ENCODE measurements around the gene FRMD4B.

FRMD4B gene

DNA sequence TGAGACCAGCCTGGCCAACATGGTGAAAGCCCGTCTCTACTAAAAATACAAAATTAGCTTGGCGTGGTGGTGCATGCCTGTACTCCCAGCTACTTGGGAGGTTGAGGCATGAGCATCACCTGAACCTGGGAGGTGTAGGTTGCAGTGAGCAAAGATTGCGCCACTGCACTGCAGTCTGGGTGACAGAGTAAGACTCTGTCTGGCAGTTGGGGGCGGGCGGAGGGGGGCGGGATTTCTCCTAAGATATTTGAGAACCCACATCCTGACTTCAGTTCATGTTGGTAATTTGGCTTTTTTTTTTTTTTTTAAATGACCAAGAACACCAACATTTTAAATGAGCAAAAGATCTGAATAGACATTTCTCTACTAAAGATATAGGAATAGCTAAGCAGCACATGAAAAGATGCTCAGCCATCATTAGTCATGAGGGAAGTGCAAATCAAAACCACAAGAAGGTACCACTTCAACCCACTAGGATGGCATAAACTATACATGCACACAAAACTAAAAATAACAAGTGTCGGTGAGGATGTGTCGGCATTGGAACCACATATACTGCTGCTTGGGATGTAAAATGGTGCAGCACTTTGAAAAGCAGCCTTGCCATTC is 187.9 kb downstream of the FRMD4B start:
- peaks cover 8% of the 10 kb centered on the region for H3K36me3 Mint-ChIP-seq
- H3K9me3 Mint-ChIP-seq (ENCODE audit: low read depth), result no peaks in the 10 kb centered on the region
- peak overlapping the region; percentile 77 for H3K4me3 Mint-ChIP-seq
- peaks cover 51% of the 10 kb centered on the region for H3K4me1 Mint-ChIP-seq (ENCODE audit: low read depth)
- H3K27me3 Mint-ChIP-seq, result no peaks in the 10 kb centered on the region
- peak overlapping the region; percentile 95 for H3K27ac Mint-ChIP-seq

DNA sequence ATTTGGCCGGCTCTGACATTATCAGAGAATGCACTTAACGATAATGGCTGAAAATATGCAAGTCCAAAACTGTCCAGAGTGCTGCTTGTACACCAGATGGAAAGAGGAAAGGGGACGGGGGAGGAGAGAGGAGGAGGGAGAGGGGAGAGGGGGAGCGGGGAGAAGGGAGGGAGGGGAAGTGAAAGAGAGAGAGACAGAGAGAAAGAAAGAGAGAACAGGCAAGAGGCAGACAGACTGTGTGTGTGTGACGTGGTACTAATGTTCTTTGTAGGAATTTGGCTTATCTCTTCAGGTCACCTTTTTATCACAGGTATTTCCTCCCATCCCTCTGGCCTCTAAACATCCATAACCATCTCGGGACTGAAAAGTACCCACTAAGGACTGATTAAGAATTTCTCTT is 188.4 kb downstream of the FRMD4B start:
- peaks cover 47% of the 10 kb centered on the region for H3K4me1 Mint-ChIP-seq (ENCODE audit: low read depth)
- H3K27ac Mint-ChIP-seq, result peak overlapping the region; percentile 95
- H3K9me3 Mint-ChIP-seq (ENCODE audit: low read depth), result no peaks in the 10 kb centered on the region

GRCh38 chr3:69196876-69197275 is 189.0 kb downstream of the FRMD4B start:
- no peaks in the 10 kb centered on the region for H3K27me3 Mint-ChIP-seq
- H3K4me1 Mint-ChIP-seq (ENCODE audit: low read depth), result peaks cover 47% of the 10 kb centered on the region
- peak overlapping the region; percentile 36 for H3K4me3 Mint-ChIP-seq
- H3K36me3 Mint-ChIP-seq, result peaks cover 8% of the 10 kb centered on the region
- H3K9me3 Mint-ChIP-seq (ENCODE audit: low read depth), result no peaks in the 10 kb centered on the region
- H3K27ac Mint-ChIP-seq, result peak overlapping the region; percentile 95

More for the DNA sequence above, 188.4 kb downstream of the FRMD4B start:
- peak overlapping the region; percentile 77 for H3K4me3 Mint-ChIP-seq
- no peaks in the 10 kb centered on the region for H3K27me3 Mint-ChIP-seq
- peaks cover 8% of the 10 kb centered on the region for H3K36me3 Mint-ChIP-seq

DNA sequence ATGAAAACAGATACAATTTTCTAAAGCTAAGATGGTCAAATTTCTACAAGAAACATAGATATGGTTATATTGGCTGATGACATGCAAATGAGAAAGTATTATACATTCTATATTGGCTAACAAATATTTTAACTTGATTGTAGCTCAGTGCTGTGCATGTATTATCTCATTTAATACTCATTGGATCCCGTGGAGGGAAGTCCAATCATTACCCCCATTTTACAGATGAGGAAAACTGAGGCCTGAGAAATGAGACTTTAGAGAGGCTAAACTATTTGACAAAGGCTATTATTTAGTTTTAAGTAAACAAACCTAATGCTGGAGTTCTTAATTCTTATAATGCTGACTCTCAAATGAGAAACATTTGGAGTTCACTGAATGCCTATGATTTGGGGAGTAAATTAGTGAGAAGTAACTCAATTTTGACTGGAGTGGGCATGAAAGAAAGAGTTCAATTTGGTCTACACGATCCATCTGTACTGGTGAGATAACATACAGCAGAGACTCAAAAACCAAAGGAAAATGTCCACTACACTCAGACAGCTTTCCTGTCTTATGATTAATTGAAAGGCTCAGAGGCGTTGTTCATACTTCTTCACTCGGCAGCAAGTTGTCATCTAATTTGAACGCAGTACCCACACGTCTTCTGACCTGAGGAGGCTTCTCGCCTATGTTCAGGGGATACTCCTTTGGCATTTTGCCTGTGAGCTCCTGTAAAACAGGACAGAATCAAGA is 191.3 kb downstream of the FRMD4B start:
- no peaks in the 10 kb centered on the region for H3K9me3 Mint-ChIP-seq (ENCODE audit: low read depth)
- peaks cover 8% of the 10 kb centered on the region for H3K36me3 Mint-ChIP-seq
- H3K27me3 Mint-ChIP-seq, result no peaks in the 10 kb centered on the region
- H3K4me1 Mint-ChIP-seq (ENCODE audit: low read depth), result peaks cover 33% of the 10 kb centered on the region
- no peak overlapping the region for H3K27ac Mint-ChIP-seq
- no peak overlapping the region for H3K4me3 Mint-ChIP-seq

DNA sequence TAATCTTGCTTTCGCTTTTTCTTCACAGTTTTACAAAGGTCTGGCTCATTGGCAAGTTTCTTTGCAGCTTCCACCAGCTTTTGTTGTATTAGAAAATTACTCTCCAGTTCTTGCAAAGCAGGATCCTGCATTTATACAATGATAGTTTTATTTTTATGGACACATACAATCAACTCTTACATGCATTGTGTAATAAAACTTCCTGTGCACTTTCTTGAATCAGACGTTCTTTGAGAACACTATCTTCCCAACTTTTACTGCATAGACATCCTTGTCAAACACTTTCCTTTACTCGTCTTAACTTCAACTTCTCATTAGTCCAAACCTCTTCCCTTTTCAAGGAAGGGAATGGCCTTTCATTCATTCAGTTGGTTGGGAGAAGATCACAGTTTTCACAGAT is 192.1 kb downstream of the FRMD4B start:
- H3K27ac Mint-ChIP-seq, result no peak overlapping the region
- no peak overlapping the region for H3K4me3 Mint-ChIP-seq
- H3K9me3 Mint-ChIP-seq (ENCODE audit: low read depth), result no peaks in the 10 kb centered on the region
- H3K4me1 Mint-ChIP-seq (ENCODE audit: low read depth), result peaks cover 24% of the 10 kb centered on the region
- peaks cover 8% of the 10 kb centered on the region for H3K36me3 Mint-ChIP-seq
- no peaks in the 10 kb centered on the region for H3K27me3 Mint-ChIP-seq

DNA sequence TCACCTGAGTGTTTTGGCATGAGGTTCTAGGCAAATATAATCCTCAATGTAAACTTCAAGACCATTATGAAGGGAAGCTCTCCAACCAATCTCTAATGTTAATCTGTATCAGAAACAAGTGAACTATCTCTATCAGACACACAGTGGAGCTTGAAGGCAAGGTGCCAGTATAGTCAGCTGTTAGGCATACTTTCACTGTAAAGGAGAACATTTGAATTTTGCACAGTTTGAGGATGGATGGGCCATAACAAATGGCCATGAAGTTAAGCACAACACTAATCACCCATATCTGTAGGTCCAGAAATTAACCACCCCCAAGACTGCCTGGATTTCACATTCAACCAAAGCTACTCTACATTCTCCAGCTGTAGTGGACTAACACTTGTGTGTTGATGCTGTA is 194.4 kb downstream of the FRMD4B start:
- Mint-ChIP-seq H3K4me3 (no peak overlapping the region), H3K4me1 (ENCODE audit: low read depth) (peaks cover 2% of the 10 kb centered on the region), H3K27ac (no peak overlapping the region), H3K27me3 (no peaks in the 10 kb centered on the region), H3K9me3 (ENCODE audit: low read depth) (no peaks in the 10 kb centered on the region), H3K36me3 (peaks cover 8% of the 10 kb centered on the region)

GRCh38 chr3:69189487-69189886 is 196.4 kb downstream of the FRMD4B start:
- Mint-ChIP-seq H3K4me1 (ENCODE audit: low read depth) (peaks cover 2% of the 10 kb centered on the region), H3K4me3 (no peak overlapping the region), H3K27me3 (no peaks in the 10 kb centered on the region), H3K9me3 (ENCODE audit: low read depth) (no peaks in the 10 kb centered on the region), H3K36me3 (peaks cover 4% of the 10 kb centered on the region), H3K27ac (no peak overlapping the region)

DNA sequence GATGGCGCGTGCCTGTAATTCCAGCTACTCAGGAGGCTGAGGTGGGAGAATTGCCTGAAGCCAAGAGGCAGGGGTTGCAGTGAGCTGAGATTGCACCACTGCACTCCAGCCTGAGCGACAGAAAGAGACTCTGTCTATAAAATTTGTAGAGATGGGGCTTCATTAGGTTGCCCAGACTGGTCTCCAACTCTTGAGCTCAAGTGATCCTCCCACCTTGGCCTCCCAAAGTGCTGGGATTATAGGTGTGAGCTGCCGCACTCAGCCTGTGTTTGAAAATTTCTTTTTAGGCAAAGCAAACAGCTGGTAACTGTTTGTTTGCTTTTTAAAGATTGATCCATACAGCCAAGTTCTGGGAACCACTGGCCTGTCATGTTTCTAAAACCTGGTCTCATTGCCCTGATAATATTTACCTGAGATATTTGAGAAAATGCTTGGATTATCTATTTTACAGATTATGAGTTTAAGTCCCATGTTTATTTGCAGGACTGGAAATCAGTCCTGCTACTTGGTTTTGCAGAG is 199.3 kb downstream of the FRMD4B start:
- no peak overlapping the region for H3K4me3 Mint-ChIP-seq
- H3K4me1 Mint-ChIP-seq (ENCODE audit: low read depth), result no peaks in the 10 kb centered on the region
- no peaks in the 10 kb centered on the region for H3K36me3 Mint-ChIP-seq
- no peak overlapping the region for H3K27ac Mint-ChIP-seq
- no peaks in the 10 kb centered on the region for H3K27me3 Mint-ChIP-seq
- H3K9me3 Mint-ChIP-seq (ENCODE audit: low read depth), result no peaks in the 10 kb centered on the region

DNA sequence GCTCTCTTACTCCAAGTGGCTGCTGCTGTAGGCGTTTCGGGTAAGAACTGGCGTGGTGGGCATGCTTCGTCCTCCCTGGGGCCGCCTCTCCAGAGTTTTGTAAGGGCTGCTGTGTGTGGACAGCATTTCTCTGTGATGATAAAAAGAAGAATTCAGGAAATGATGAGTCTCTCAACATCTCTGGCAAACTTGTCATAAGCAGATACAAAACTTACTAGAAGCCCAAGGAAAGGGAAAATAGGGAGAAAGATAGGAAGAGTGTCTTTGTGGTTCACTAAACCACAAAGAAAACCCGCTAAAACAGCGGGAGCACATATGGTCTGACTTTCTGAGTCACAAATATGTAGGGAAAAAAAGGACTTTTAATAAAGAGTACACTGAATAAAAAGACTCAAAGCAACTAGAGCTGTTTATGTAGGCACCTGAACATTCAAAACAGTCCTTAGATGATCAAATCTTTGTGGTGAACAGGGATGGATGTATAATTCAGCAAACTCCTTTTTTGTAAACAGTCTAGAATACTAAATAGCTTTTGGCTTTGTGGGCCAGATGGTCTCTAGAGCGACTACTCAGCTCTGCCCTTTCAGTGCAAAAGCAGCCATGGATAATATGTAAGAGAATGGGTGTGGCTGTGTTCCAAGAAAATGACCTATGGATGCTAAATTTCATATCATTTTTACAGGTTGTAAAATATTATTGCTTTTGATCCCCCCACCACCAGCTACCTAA is 203.1 kb downstream of the FRMD4B start:
- Mint-ChIP-seq H3K27me3 (no peaks in the 10 kb centered on the region), H3K36me3 (peaks cover 2% of the 10 kb centered on the region), H3K9me3 (ENCODE audit: low read depth) (no peaks in the 10 kb centered on the region), H3K4me1 (ENCODE audit: low read depth) (no peaks in the 10 kb centered on the region), H3K27ac (no peak overlapping the region), H3K4me3 (no peak overlapping the region)

DNA sequence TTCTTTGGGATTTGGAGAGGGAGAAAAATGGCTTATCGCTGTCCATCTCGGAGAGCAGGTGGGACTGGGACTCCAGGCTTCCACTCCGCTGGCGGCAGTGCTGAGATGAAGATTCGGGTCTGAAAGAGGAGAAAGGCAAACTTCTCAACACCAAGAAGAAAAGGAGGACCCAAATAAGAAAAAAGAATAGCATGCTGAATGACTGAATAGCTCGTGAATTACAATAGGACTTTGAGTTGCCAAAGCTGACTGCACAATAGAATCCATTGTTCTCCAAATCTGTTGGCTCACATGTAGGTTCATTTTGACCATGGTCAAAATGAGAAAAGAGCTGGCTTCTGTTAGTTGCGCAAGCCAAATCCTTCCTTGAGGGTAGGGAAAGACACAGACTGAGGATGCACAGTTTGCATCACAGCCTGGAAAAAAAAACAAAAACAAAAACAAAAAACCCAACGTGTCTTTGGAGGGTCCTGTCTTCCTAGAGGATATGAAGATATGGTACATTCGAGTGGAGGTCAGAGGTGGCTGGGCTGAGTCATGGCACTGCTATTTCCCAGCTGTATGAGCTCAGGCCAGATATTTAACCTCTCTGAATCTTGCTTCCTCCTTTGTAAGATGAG is 204.2 kb downstream of the FRMD4B start:
- H3K36me3 Mint-ChIP-seq, result peaks cover 2% of the 10 kb centered on the region
- no peaks in the 10 kb centered on the region for H3K27me3 Mint-ChIP-seq
- no peak overlapping the region for H3K27ac Mint-ChIP-seq

GRCh38 chr3:69180869-69181591 is 204.9 kb downstream of the FRMD4B start:
- Mint-ChIP-seq H3K27me3 (no peaks in the 10 kb centered on the region), H3K36me3 (peaks cover 2% of the 10 kb centered on the region), H3K4me1 (ENCODE audit: low read depth) (no peaks in the 10 kb centered on the region), H3K4me3 (no peak overlapping the region), H3K27ac (no peak overlapping the region), H3K9me3 (ENCODE audit: low read depth) (no peaks in the 10 kb centered on the region)

More for the DNA sequence above, 204.2 kb downstream of the FRMD4B start:
- H3K4me1 Mint-ChIP-seq (ENCODE audit: low read depth), result no peaks in the 10 kb centered on the region
- no peaks in the 10 kb centered on the region for H3K9me3 Mint-ChIP-seq (ENCODE audit: low read depth)
- no peak overlapping the region for H3K4me3 Mint-ChIP-seq

DNA sequence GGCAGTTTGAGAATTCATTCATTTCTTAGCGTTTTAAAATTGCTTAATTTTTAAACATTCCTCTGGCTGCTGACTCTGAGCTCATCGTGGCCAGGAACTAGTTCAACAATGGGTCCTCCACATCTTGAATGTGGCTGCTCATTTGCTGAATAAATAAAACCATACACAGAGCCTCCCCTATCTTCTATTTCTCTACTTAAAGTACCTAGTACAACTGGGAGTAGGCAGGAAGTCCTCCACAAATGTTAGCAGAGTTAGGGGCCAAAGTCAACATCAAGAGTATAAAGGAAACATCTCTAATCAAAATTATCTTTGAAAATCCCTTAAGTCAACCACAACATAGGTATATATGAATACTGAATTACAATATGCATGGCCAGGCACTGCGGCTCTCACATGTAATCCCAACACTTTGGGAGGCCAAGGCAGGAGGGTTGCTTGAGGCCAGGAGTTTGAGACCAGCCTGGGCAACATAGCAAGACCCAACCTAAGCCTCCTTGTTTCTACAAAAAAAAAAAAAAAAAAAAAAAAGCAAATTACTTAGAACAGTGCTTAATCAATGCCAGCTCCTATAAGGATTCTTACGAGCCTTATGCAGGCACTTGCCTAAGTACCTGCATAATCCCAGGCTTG is 206.0 kb downstream of the FRMD4B start:
- Mint-ChIP-seq H3K4me1 (ENCODE audit: low read depth) (no peaks in the 10 kb centered on the region), H3K27ac (no peak overlapping the region), H3K36me3 (peaks cover 4% of the 10 kb centered on the region), H3K27me3 (no peaks in the 10 kb centered on the region), H3K4me3 (no peak overlapping the region), H3K9me3 (ENCODE audit: low read depth) (no peaks in the 10 kb centered on the region)

DNA sequence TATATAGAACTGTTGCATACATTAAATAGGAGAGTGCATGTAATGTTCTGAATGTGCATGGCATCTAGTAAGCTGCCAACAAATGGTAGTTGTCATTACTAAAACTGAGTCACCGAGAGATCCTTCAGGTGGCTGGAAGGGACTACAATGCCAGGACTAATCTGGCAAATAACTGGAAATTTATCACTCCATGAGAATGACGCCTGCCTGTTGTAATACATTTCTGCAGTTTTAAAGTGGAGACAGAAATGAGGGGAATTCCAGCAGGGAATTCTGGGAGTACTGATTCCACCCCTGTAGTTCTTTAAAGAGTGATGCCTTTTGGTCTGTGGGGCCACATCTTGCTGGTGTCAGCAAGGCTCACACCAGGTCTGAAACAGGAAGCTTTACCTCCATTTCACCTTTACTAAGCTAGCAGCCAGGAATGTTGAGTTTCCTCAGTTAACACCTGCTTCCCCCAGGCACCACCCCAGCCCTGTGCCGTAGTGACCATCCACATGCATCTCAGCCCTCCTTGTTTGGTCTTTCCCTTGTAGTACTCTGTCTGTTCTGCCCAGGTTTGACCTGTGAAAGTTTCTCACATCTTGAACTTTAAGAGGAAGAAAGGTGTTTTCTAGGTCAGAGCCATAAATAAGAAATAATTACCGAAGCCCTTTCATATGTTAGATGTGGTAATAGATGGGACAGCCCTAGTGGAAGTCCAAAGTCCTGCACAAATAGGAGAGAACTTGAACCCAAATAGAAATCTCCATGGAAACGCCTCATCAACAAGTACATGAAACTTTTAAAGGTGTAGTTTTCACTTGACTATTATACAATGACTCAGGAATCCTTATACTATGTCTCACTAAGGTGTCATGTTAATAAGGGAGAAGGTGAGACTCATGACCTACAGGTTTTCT is 206.8 kb downstream of the FRMD4B start:
- Mint-ChIP-seq H3K9me3 (ENCODE audit: low read depth) (no peaks in the 10 kb centered on the region), H3K27ac (no peak overlapping the region), H3K4me1 (ENCODE audit: low read depth) (no peaks in the 10 kb centered on the region), H3K36me3 (peaks cover 4% of the 10 kb centered on the region), H3K27me3 (no peaks in the 10 kb centered on the region), H3K4me3 (no peak overlapping the region)
